Measurements from ENCODE around the gene LRP1B.

GRCh38 chr2:140604096-140604495, 1526.7 kb downstream of the LRP1B start:
- TF ChIP-seq CTCF (IDR thresholded peaks at IDR 0.05) (no peak), GABPA (IDR thresholded peaks at IDR 0.05; ENCODE audit: low read depth) (no peak), EZH2phosphoT487 (IDR thresholded peaks at IDR 0.05; ENCODE audit: borderline replicate concordance, low read depth) (no peak), NRF1 (IDR thresholded peaks at IDR 0.05; ENCODE audit: low read depth, low read length) (no peak), RAD21 (IDR thresholded peaks at IDR 0.05; ENCODE audit: low read length) (no peak), POLR2AphosphoS5 (IDR thresholded peaks at IDR 0.05; ENCODE audit: low read depth, low read length) (no peak), JUND (IDR thresholded peaks at IDR 0.05) (no peak), MAX (IDR thresholded peaks at IDR 0.05; ENCODE audit: low read depth) (no peak), USF2 (IDR thresholded peaks at IDR 0.05; ENCODE audit: borderline replicate concordance, low read depth, low read length) (no peak), RCOR1 (IDR thresholded peaks at IDR 0.05; ENCODE audit: low read length) (no peak), CHD2 (IDR thresholded peaks at IDR 0.05; ENCODE audit: low read length, partially characterized antibody) (no peak), REST (IDR thresholded peaks at IDR 0.05; ENCODE audit: low read depth, low read length) (no peak), SMC3 (IDR thresholded peaks at IDR 0.05; ENCODE audit: low read depth, low read length) (no peak), ZBTB33 (IDR thresholded peaks at IDR 0.05; ENCODE audit: borderline replicate concordance, low read depth) (no peak)
